CD14-positive monocyte (primary cell): ENCODE data around the gene AMZ1. TPM values are rescaled to one million over a fixed set of nuclear protein-coding genes. Genes with fewer than 3 reads are reported as not detected.
A peak's percentile ranks its signal among the peaks of the same experiment; 100 is the strongest.

Experiments used
- DNase-seq, 3 donors: peaks; one replicate each; pipeline ENCODE4 v3.0.0-alpha.2; 2011 to 2022
- H2AFZ ChIP-seq: 2 replicates; pipeline ENCODE4 v1.6.0; 2012; ENCODE audit warnings: mild to moderate bottlenecking, low read depth, low read length, inconsistent platforms; ENCODE audit not compliant: insufficient read depth, poor library complexity, severe bottlenecking
- H3K27ac ChIP-seq, 2 donors: 1 replicate in 1 of 2; 2 replicates in 1 of 2; pipeline ENCODE4 v1.5.1; 2012 to 2013; ENCODE audit warnings: low read length in 2 of 2, control low read depth in 1 of 2, inconsistent platforms in 1 of 2, low read depth in 1 of 2, mild to moderate bottlenecking in 1 of 2
- H3K27me3 ChIP-seq, 2 donors: one replicate each; pipeline versions ENCODE4 v1.6.0 to v1.6.1; 2011 to 2013; ENCODE audit warnings: low read length in 2 of 2; ENCODE audit not compliant: control insufficient read depth in 2 of 2, insufficient read depth in 2 of 2
- H3K36me3 ChIP-seq, 2 donors: replicated peaks in 1 of 2; 1 replicate in 1 of 2; 2 replicates in 1 of 2; pipeline versions ENCODE4 v1.5.1 to v1.6.1; 2012 to 2013; ENCODE audit warnings: low read length in 2 of 2, control low read depth in 1 of 2, inconsistent platforms in 1 of 2, mild to moderate bottlenecking in 1 of 2; ENCODE audit not compliant: insufficient read depth in 2 of 2, control insufficient read depth in 1 of 2
- H3K4me1 ChIP-seq, 2 donors: 1 replicate in 1 of 2; 2 replicates in 1 of 2; pipeline versions ENCODE4 v1.5.1 to v1.6.1; 2012 to 2013; ENCODE audit warnings: low read length in 2 of 2, control low read depth in 1 of 2, inconsistent platforms in 1 of 2, mild to moderate bottlenecking in 1 of 2, moderate library complexity in 1 of 2; ENCODE audit not compliant: insufficient read depth in 2 of 2, control insufficient read depth in 1 of 2
- H3K4me2 ChIP-seq: replicated peaks from 2 replicates; pipeline ENCODE3; 2012; ENCODE audit warnings: low read length, moderate library complexity, mild to moderate bottlenecking; ENCODE audit not compliant: poor library complexity, severe bottlenecking; ENCODE audit errors: extremely low read depth
- H3K4me3 ChIP-seq, 3 experiments: fragments of 200-600 bp in 1 of 3; sonication (generic) in 1 of 3; replicated peaks in 1 of 3; 1 replicate in 2 of 3; 2 replicates in 1 of 3; pipeline ENCODE4 v1.5.1; 2011 to 2013; ENCODE audit warnings: low read length in 3 of 3, mild to moderate bottlenecking in 3 of 3, control low read depth in 2 of 3, low read depth in 2 of 3, inconsistent platforms in 1 of 3, moderate library complexity in 1 of 3
- H3K79me2 ChIP-seq: 2 replicates; pipeline ENCODE4 v1.6.0; 2012; ENCODE audit warnings: mild to moderate bottlenecking, control low read depth, inconsistent platforms, low read length, moderate library complexity; ENCODE audit not compliant: insufficient read depth
- H3K9ac ChIP-seq: 2 replicates; pipeline ENCODE4 v1.6.0; 2017; ENCODE audit warnings: low read length, mild to moderate bottlenecking; ENCODE audit not compliant: insufficient read depth, poor library complexity, severe bottlenecking
- H3K9me3 ChIP-seq, 2 donors: replicated peaks in 1 of 2; 1 replicate in 1 of 2; 2 replicates in 1 of 2; pipeline versions ENCODE4 v1.5.1 to v1.6.1; 2012 to 2013; ENCODE audit warnings: low read length in 2 of 2, control low read depth in 1 of 2; ENCODE audit not compliant: control insufficient read depth in 1 of 2, insufficient read depth in 1 of 2
- H4K20me1 ChIP-seq: 2 replicates; pipeline ENCODE4 v1.6.0; 2012; ENCODE audit warnings: mild to moderate bottlenecking, low read length, control low read depth, moderate library complexity; ENCODE audit not compliant: insufficient read depth
- H3K27ac Mint-ChIP-seq, 7 donors: one replicate each; pipeline ENCODE4 v1.8.0; 2020; ENCODE audit warnings: mild to moderate bottlenecking in 7 of 7, mixed read lengths in 7 of 7, moderate library complexity in 6 of 7, inconsistent platforms in 2 of 7
- H3K27me3 Mint-ChIP-seq, 3 donors: one replicate each; pipeline ENCODE4 v1.8.0; 2021 to 2022; ENCODE audit warnings: low read depth in 3 of 3, mild to moderate bottlenecking in 3 of 3, mixed read lengths in 3 of 3, moderate library complexity in 3 of 3, inconsistent platforms in 1 of 3
- H3K36me3 Mint-ChIP-seq, 2 donors: one replicate each; pipeline ENCODE4 v1.8.0; 2020; ENCODE audit warnings: mixed read lengths in 2 of 2, inconsistent platforms in 1 of 2, mild to moderate bottlenecking in 1 of 2
- H3K4me1 Mint-ChIP-seq: one replicate; pipeline ENCODE4 v1.8.0; 2020; ENCODE audit warnings: mild to moderate bottlenecking, mixed read lengths
- H3K4me3 Mint-ChIP-seq, 2 donors: one replicate each; pipeline ENCODE4 v1.8.0; 2020; ENCODE audit warnings: mild to moderate bottlenecking in 2 of 2, mixed read lengths in 2 of 2, moderate library complexity in 1 of 2
- H3K9me3 Mint-ChIP-seq, 7 donors: one replicate each; pipeline ENCODE4 v1.8.0; 2020 to 2022; ENCODE audit warnings: mixed read lengths in 7 of 7, mild to moderate bottlenecking in 6 of 7, moderate library complexity in 6 of 7, inconsistent platforms in 2 of 7
- WGBS: methylation state at CpG from one replicate; pipeline ENCODE4 v1.1.5; 2013; ENCODE audit warnings: missing lambda C conversion rate; ENCODE audit not compliant: insufficient coverage; 5-methylcytosine and 5-hydroxymethylcytosine counted together
- intact Hi-C, 2 donors: fragments of 100-400 bp; cut with micrococcal nuclease; formaldehyde crosslinking; loops; one replicate each; pipeline versions ENCODE4 v1.15.0 to v1.15.1; 2023
- polyA plus RNA-seq, 3 donors: library from polyadenylated mRNA; depleted of rRNA in 1 of 3; unstranded in 2 of 3; stranded (reverse) in 1 of 3; fragments of 300-500 nt in 2 of 3; fragments of >200 nt in 1 of 3; fragmentation: Illumina TruSeq in 2 of 3; gene quantifications; 1 replicate in 2 of 3; 2 replicates in 1 of 3; pipeline ENCODE4 v1.2.3, GENCODE V29; 2012 to 2021
- TF ChIP-seq, protein P1 (sequence below): fragments of 200-600 bp; IDR thresholded peaks from one replicate; pipeline ENCODE4 v1.8.0; 2022; ENCODE audit warnings: antibody characterized with exemption, mild to moderate bottlenecking

Gene AMZ1
- polyA plus RNA-seq, 3 donors = 0.09 to 0.25 (median 0.14) TPM

DNA sequence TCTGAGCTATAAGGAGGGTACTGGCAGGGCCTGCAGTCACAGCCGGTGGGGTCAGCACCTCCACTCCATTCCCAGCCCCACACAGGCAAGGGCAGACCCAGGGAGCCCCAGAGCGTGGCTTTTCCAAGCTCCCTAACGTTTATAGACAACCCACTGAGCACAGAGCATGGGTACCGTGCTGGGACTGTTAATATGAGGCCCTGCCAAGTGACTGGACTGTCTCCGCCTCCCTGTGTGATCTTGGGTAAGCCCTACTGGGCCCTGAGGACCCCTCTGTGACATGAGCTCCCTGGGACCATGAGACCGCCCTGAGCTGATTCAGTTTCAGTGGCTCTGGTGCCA lies 43.8 kb upstream of the AMZ1 start:
- intact Hi-C loops = loop anchor here in 1 of 2 donors (5.0 kb wide), 1 partner anchor 37 kb away; no protein-coding TSS in a partner anchor
- peaks cover 0 to 2% (median 0%) of the 10 kb centered on the region in 3 donors for H3K27me3 Mint-ChIP-seq
- peak overlapping the region; percentile 75 for H3K4me2 ChIP-seq
- 47% methylated on average over 3 of the region's 6 CpGs for WGBS
- peak overlapping the region; percentile 7 to 92 (median 88) for H3K27ac Mint-ChIP-seq
- H3K79me2 ChIP-seq = peaks cover 71% of the 10 kb centered on the region
- peaks cover 17 to 28% of the 10 kb centered on the region in 2 donors for H3K36me3 ChIP-seq
- H3K4me1 ChIP-seq = peaks cover 81 to 86% of the 10 kb centered on the region in 2 donors
- peak overlapping the region; percentile 61 to 75 for H3K27ac ChIP-seq
- no peak for DNase-seq
- no peaks in the 10 kb centered on the region for H3K9me3 ChIP-seq
- peaks cover 71% of the 10 kb centered on the region for H4K20me1 ChIP-seq
- peak overlapping the region; percentile 37 to 62 for H3K4me3 Mint-ChIP-seq
- H3K36me3 Mint-ChIP-seq = peaks cover 18 to 48% of the 10 kb centered on the region in 2 donors
- peak overlapping the region; percentile 53 for H3K9ac ChIP-seq
- peaks cover 0 to 1% (median 0%) of the 10 kb centered on the region in 7 donors for H3K9me3 Mint-ChIP-seq
- TF ChIP-seq, protein P1, sequence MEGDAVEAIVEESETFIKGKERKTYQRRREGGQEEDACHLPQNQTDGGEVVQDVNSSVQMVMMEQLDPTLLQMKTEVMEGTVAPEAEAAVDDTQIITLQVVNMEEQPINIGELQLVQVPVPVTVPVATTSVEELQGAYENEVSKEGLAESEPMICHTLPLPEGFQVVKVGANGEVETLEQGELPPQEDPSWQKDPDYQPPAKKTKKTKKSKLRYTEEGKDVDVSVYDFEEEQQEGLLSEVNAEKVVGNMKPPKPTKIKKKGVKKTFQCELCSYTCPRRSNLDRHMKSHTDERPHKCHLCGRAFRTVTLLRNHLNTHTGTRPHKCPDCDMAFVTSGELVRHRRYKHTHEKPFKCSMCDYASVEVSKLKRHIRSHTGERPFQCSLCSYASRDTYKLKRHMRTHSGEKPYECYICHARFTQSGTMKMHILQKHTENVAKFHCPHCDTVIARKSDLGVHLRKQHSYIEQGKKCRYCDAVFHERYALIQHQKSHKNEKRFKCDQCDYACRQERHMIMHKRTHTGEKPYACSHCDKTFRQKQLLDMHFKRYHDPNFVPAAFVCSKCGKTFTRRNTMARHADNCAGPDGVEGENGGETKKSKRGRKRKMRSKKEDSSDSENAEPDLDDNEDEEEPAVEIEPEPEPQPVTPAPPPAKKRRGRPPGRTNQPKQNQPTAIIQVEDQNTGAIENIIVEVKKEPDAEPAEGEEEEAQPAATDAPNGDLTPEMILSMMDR = no peak
- H3K4me3 ChIP-seq = peak overlapping the region in 1 of 3 experiments; percentile 64
- H3K27me3 ChIP-seq = no peaks in the 10 kb centered on the region
- no peak overlapping the region for H2AFZ ChIP-seq
- peaks cover 63% of the 10 kb centered on the region for H3K4me1 Mint-ChIP-seq

DNA sequence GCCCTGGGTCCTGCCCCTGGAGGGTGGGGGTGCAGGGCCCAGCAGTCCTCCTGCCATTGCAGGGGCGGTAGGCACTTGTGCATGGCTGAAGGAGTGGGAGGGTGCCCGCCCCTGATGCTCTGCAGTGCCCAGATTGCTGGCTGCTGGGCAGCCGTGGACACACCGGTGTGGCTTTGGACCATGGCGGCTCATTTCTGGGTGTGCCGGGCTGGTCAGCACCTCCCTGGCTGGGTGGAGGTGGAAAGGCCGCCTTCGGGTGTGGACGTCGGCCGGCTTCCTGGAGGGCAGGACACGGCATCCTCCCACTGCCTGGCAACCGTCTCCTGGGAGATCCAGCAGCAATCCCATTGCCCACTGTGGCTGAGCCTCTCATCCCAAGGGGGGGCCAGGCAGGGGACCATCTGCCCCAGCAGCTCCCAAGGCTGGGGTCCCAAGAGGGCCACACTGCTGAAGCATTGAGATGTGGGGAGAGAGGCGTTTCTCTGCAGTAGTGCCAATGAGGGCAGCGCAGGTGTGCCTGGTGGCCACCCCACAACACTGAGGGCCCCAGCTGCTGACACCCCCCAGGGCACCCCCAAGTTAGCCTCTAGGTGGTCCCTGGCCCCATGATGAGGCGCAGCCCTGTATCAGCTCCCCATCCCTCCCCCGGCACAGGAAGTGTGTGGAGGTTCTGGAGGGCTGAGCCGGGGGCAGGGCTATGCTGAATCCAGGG lies 43.3 kb upstream of the AMZ1 start:
- Mint-ChIP-seq H3K4me1 (peaks cover 61% of the 10 kb centered on the region), H3K27me3 (no peaks in the 10 kb centered on the region), H3K4me3 (peak overlapping the region; percentile 68 to 75), H3K9me3 (peaks cover 0 to 1% (median 0%) of the 10 kb centered on the region in 7 donors), H3K27ac (peak overlapping the region; percentile 84 to 92 (median 88)), H3K36me3 (peaks cover 19 to 47% of the 10 kb centered on the region in 2 donors)
- peak overlapping the region; percentile 53 for H3K9ac ChIP-seq
- H3K4me3 ChIP-seq = peak overlapping the region in 1 of 3 experiments; percentile 64
- H4K20me1 ChIP-seq = peaks cover 77% of the 10 kb centered on the region
- H3K36me3 ChIP-seq = peaks cover 22 to 29% of the 10 kb centered on the region in 2 donors
- TF ChIP-seq, protein P1 = no peak
- no peaks in the 10 kb centered on the region for H3K27me3 ChIP-seq
- no peak overlapping the region for H2AFZ ChIP-seq
- H3K79me2 ChIP-seq = peaks cover 66% of the 10 kb centered on the region
- H3K4me1 ChIP-seq = peaks cover 76 to 81% of the 10 kb centered on the region in 2 donors
- H3K4me2 ChIP-seq = peak overlapping the region; percentile 75
- H3K9me3 ChIP-seq = no peaks in the 10 kb centered on the region
- no peak for DNase-seq
- peak overlapping the region; percentile 61 to 75 for H3K27ac ChIP-seq
- WGBS = 33% methylated on average over 10 of the region's 18 CpGs
- intact Hi-C loops = loop anchor here (5.0 kb wide), 3 partner anchors 32 to 102 kb away; no protein-coding TSS in a partner anchor
